DMS 273 treated with DMSO at 0.1 percent for 48 hours (cell line): Measurements from ENCODE around the gene SEC11A.
"Not testable (repeated sequence)": the region's sequence is repeated elsewhere in the genome, so short reads cannot be mapped to it uniquely, and the experiment has no call there.

Experiments used
- DNase-seq: peaks from one replicate; lab custom pipeline; 2025; lab: John Stamatoyannopoulos, UW

SEC11A gene

GRCh38 chr15:84737005-84737404, 21.1 kb upstream of the SEC11A start:
- no peak for DNase-seq

GRCh38 chr15:84736375-84736774, 20.4 kb upstream of the SEC11A start:
- DNase-seq = no peak

- DNase-seq = not testable (repeated sequence)
Measured at GRCh38 chr15:84735480-84736061, 19.6 kb upstream of the SEC11A start.

GRCh38 chr15:84734794-84735479, 19.0 kb upstream of the SEC11A start:
- no peak for DNase-seq

GRCh38 chr15:84731774-84732173, 15.8 kb upstream of the SEC11A start:
- DNase-seq = no peak

GRCh38 chr15:84727429-84727828, 11.5 kb upstream of the SEC11A start:
- DNase-seq = no peak

- no peak for DNase-seq
Measured at GRCh38 chr15:84725001-84725491, 9.1 kb upstream of the SEC11A start.

GRCh38 chr15:84722628-84723027, 6.7 kb upstream of the SEC11A start:
- DNase-seq = no peak

- no peak for DNase-seq
Measured at GRCh38 chr15:84721371-84721770, 5.4 kb upstream of the SEC11A start.

GRCh38 chr15:84715441-84716035, 401 bp downstream of the SEC11A start:
- DNase-seq = no peak

- DNase-seq = no peak
Measured at GRCh38 chr15:84714821-84715220, 1.1 kb downstream of the SEC11A start.

GRCh38 chr15:84714372-84714771, 1.6 kb downstream of the SEC11A start:
- DNase-seq = no peak

GRCh38 chr15:84703808-84704207, 12.1 kb downstream of the SEC11A start:
- DNase-seq = no peak

- DNase-seq = no peak
Measured at GRCh38 chr15:84702961-84703482, 12.9 kb downstream of the SEC11A start.

- no peak for DNase-seq
Measured at GRCh38 chr15:84699538-84700191, 16.3 kb downstream of the SEC11A start.

- DNase-seq = no peak
Measured at GRCh38 chr15:84697236-84697990, 18.5 kb downstream of the SEC11A start.

GRCh38 chr15:84696757-84697156, 19.2 kb downstream of the SEC11A start:
- DNase-seq = no peak

- DNase-seq = no peak
Measured at GRCh38 chr15:84690342-84690741, 25.6 kb downstream of the SEC11A start.

GRCh38 chr15:84689858-84690257, 26.1 kb downstream of the SEC11A start:
- no peak for DNase-seq

GRCh38 chr15:84686446-84686845, 29.5 kb downstream of the SEC11A start:
- not testable (repeated sequence) for DNase-seq

GRCh38 chr15:84685304-84685703, 30.6 kb downstream of the SEC11A start:
- DNase-seq = peak; percentile 52

GRCh38 chr15:84684092-84684491, 31.8 kb downstream of the SEC11A start:
- DNase-seq = no peak
